H1 (cell line): ENCODE measurements around the gene ITIH1. TPM values are rescaled to one million over a fixed set of nuclear protein-coding genes. Genes with fewer than 3 reads are reported as not detected.

Source experiments
- CTCF ChIA-PET: fragments of 300-600 bp; sonication (Branson Sonifier 250); formaldehyde crosslinking; loops from one replicate; lab custom pipeline; 2021; ENCODE audit not compliant: partially characterized antibody; lab: Charles Lee
- POLR2A ChIA-PET: fragments of 300-600 bp; sonication (Branson Sonifier 250); formaldehyde crosslinking; loops from one replicate; lab custom pipeline; 2021; ENCODE audit warnings: inconsistent platforms; ENCODE audit not compliant: partially characterized antibody; lab: Charles Lee
- DNase-seq, 2 experiments: peaks; one replicate each; pipeline versions ENCODE4 v3.0.0 to v3.0.0-alpha.2; 2010 to 2022; ENCODE audit warnings: low spot score in 2 of 2, low read depth in 1 of 2, mixed read lengths in 1 of 2
- FAIRE-seq: peaks from 2 replicates; lab custom pipeline; 2011; peaks lifted over from hg19 to GRCh38; lab: Jason Lieb, UNC
- H2AFZ ChIP-seq: 2 replicates; pipeline ENCODE4 v1.8.1; 2012; ENCODE audit warnings: low read length, inconsistent platforms
- H2AK5ac ChIP-seq: 2 replicates; pipeline ENCODE4 v1.6.1; 2013; ENCODE audit warnings: low read depth, low read length
- H2BK120ac ChIP-seq: replicated peaks from 2 replicates; pipeline ENCODE3; 2013; ENCODE audit warnings: low read depth, low read length, inconsistent platforms
- H2BK12ac ChIP-seq: 2 replicates; pipeline ENCODE4 v1.6.1; 2013; ENCODE audit warnings: low read depth, low read length
- H2BK15ac ChIP-seq: 2 replicates; pipeline ENCODE4 v1.6.1; 2013; ENCODE audit warnings: low read length
- H2BK20ac ChIP-seq: 2 replicates; pipeline ENCODE4 v1.6.1; 2013; ENCODE audit warnings: low read length
- H2BK5ac ChIP-seq: 2 replicates; pipeline ENCODE4 v1.6.1; 2013; ENCODE audit warnings: low read depth, low read length
- H3K14ac ChIP-seq: 2 replicates; pipeline ENCODE4 v1.6.1; 2013; ENCODE audit warnings: inconsistent platforms; ENCODE audit not compliant: insufficient read length
- H3K18ac ChIP-seq: 2 replicates; pipeline ENCODE4 v1.6.1; 2013; ENCODE audit warnings: low read length; ENCODE audit errors: extremely low read depth
- H3K23ac ChIP-seq: 2 replicates; pipeline ENCODE4 v1.6.1; 2013; ENCODE audit warnings: inconsistent platforms; ENCODE audit not compliant: insufficient read length
- H3K23me2 ChIP-seq: 2 replicates; pipeline ENCODE4 v1.6.1; 2013; ENCODE audit warnings: low read depth, low read length
- H3K27ac ChIP-seq: 2 replicates; pipeline ENCODE4 v1.6.1; 2011; ENCODE audit warnings: low read depth, low read length, inconsistent platforms
- H3K27me3 ChIP-seq, 4 experiments: replicated peaks in 1 of 4; 1 replicate in 1 of 4; 2 replicates in 3 of 4; pipeline versions ENCODE4 v1.6.1 to v1.8.1; 2011 to 2013; ENCODE audit warnings: low read length in 3 of 4, mild to moderate bottlenecking in 3 of 4, inconsistent platforms in 2 of 4, mixed read lengths in 2 of 4, moderate library complexity in 1 of 4; ENCODE audit not compliant: control insufficient read depth in 3 of 4, insufficient read depth in 3 of 4; ENCODE audit errors: extremely low read depth in 1 of 4
- H3K36me3 ChIP-seq, 4 experiments: 2 replicates each; pipeline versions ENCODE4 v1.6.1 to v1.8.1; 2011 to 2013; ENCODE audit warnings: mild to moderate bottlenecking in 4 of 4, low read length in 3 of 4, moderate library complexity in 2 of 4, control low read depth in 1 of 4, inconsistent platforms in 1 of 4; ENCODE audit not compliant: insufficient read depth in 4 of 4, control insufficient read depth in 2 of 4
- H3K4ac ChIP-seq: replicated peaks from 2 replicates; pipeline ENCODE3; 2013; ENCODE audit warnings: low read length, low read depth, mixed read lengths, inconsistent platforms; ENCODE audit not compliant: insufficient read length
- H3K4me1 ChIP-seq, 4 experiments: replicated peaks in 1 of 4; 1 replicate in 1 of 4; 2 replicates in 3 of 4; pipeline versions ENCODE4 v1.6.1 to v1.8.1; 2011 to 2013; ENCODE audit warnings: low read length in 3 of 4, inconsistent platforms in 2 of 4, mixed read lengths in 1 of 4; ENCODE audit not compliant: insufficient read depth in 4 of 4, control insufficient read depth in 3 of 4
- H3K4me2 ChIP-seq, 2 experiments: 2 replicates each; pipeline versions ENCODE4 v1.6.1 to v1.8.1; 2011 to 2013; ENCODE audit warnings: low read depth in 2 of 2, low read length in 2 of 2, control low read depth in 1 of 2, inconsistent platforms in 1 of 2, mild to moderate bottlenecking in 1 of 2; ENCODE audit not compliant: insufficient read depth in 1 of 2
- H3K4me3 ChIP-seq, 4 experiments: fragments of 200-600, 300-600 bp in 1 of 4; sonication (generic), shearing (Covaris generic), sonication (Bioruptor Twin) in 1 of 4; 2 replicates each; pipeline versions ENCODE4 v1.5.1 to v1.8.1; 2011 to 2016; ENCODE audit warnings: low read length in 4 of 4, low read depth in 3 of 4, control low read depth in 2 of 4, inconsistent platforms in 2 of 4, mild to moderate bottlenecking in 2 of 4, mixed read lengths in 1 of 4, moderate library complexity in 1 of 4; ENCODE audit not compliant: insufficient read depth in 2 of 4; ENCODE audit errors: extremely low read depth in 1 of 4
- H3K56ac ChIP-seq: replicated peaks from 2 replicates; pipeline ENCODE3; 2013; ENCODE audit warnings: low read depth, mild to moderate bottlenecking, mixed read lengths, low read length, inconsistent platforms; ENCODE audit not compliant: insufficient read length
- H3K79me1 ChIP-seq: 2 replicates; pipeline ENCODE4 v1.6.1; 2013; ENCODE audit warnings: low read depth, low read length, control low read depth
- H3K79me2 ChIP-seq, 2 experiments: 2 replicates each; pipeline versions ENCODE4 v1.6.1 to v1.8.1; 2012 to 2013; ENCODE audit warnings: low read length in 2 of 2, mild to moderate bottlenecking in 2 of 2, inconsistent platforms in 1 of 2; ENCODE audit not compliant: insufficient read depth in 2 of 2, control insufficient read depth in 1 of 2
- H3K9ac ChIP-seq, 4 experiments: replicated peaks in 1 of 4; 1 replicate in 1 of 4; 2 replicates in 3 of 4; pipeline versions ENCODE4 v1.6.1 to v1.8.1; 2011 to 2013; ENCODE audit warnings: low read depth in 3 of 4, low read length in 3 of 4, control low read depth in 2 of 4, mild to moderate bottlenecking in 2 of 4, moderate library complexity in 2 of 4, inconsistent platforms in 1 of 4; ENCODE audit errors: extremely low read depth in 1 of 4
- H3K9me3 ChIP-seq, 2 experiments: 2 replicates each; pipeline versions ENCODE4 v1.6.1 to v1.8.1; 2012 to 2013; ENCODE audit warnings: mild to moderate bottlenecking in 2 of 2, moderate library complexity in 2 of 2, control low read depth in 1 of 2, inconsistent platforms in 1 of 2, low read depth in 1 of 2, low read length in 1 of 2, mixed read lengths in 1 of 2; ENCODE audit not compliant: insufficient read depth in 2 of 2
- H4K20me1 ChIP-seq, 2 experiments: replicated peaks in 1 of 2; 2 replicates each; pipeline versions ENCODE3 to v1.8.1; 2011 to 2013; ENCODE audit warnings: inconsistent platforms in 2 of 2, low read length in 2 of 2, mild to moderate bottlenecking in 1 of 2; ENCODE audit not compliant: insufficient read depth in 2 of 2, control insufficient read depth in 1 of 2
- H4K5ac ChIP-seq: 2 replicates; pipeline ENCODE4 v1.6.1; 2013; ENCODE audit warnings: low read length, low read depth, mixed read lengths, inconsistent platforms; ENCODE audit not compliant: insufficient read length
- H4K8ac ChIP-seq: 2 replicates; pipeline ENCODE4 v1.8.0; 2013; ENCODE audit warnings: mild to moderate bottlenecking, moderate library complexity, low read length, inconsistent platforms; ENCODE audit not compliant: insufficient read depth; ENCODE audit errors: extremely low read depth
- H4K91ac ChIP-seq: replicated peaks from 2 replicates; pipeline ENCODE3; 2013; ENCODE audit warnings: low read length, mixed read lengths, inconsistent platforms; ENCODE audit not compliant: insufficient read length
- CREB1 ChIP-seq: IDR thresholded peaks from 2 replicates; pipeline ENCODE4 v1.6.1; 2012; ENCODE audit warnings: inconsistent platforms
- GTF2F1 ChIP-seq: IDR thresholded peaks from 2 replicates; pipeline ENCODE4 v1.6.1; 2012; ENCODE audit warnings: low read depth, low read length, improper control_type of control experiment, borderline replicate concordance
- SUZ12 ChIP-seq: fragments of 200-600 bp; sonication (generic); IDR thresholded peaks from 2 replicates; pipeline ENCODE4 v1.6.1; 2012; ENCODE audit warnings: mild to moderate bottlenecking, inconsistent platforms, low read length, moderate library complexity, mixed read lengths
- WGBS, 2 experiments: shearing (Covaris generic) in 1 of 2; methylation state at CpG; one replicate each; pipeline versions ENCODE4 v1.1.6 to v1.1.7; 2013 to 2015; ENCODE audit warnings: low lambda C conversion rate in 2 of 2, mixed read lengths in 2 of 2, inconsistent platforms in 1 of 2, low coverage in 1 of 2, missing lambda C conversion rate in 1 of 2; ENCODE audit not compliant: insufficient replicate concordance in 2 of 2, insufficient coverage in 1 of 2, insufficient read length in 1 of 2; ENCODE audit errors: extremely low coverage in 1 of 2, missing lambda C conversion rate in 1 of 2; 5-methylcytosine and 5-hydroxymethylcytosine counted together
- polyA plus RNA-seq, 7 experiments: library from polyadenylated mRNA; depleted of rRNA in 3 of 7; stranded (reverse) in 5 of 7; unstranded in 2 of 7; fragments of >200 nt in 5 of 7; fragments of 200-250 nt in 2 of 7; gene quantifications; 1 replicate in 5 of 7; 2 replicates in 1 of 7; 4 replicates in 1 of 7; pipeline versions ENCODE4 v1.2.1 to v1.2.3, GENCODE V29; 2011 to 2013; ENCODE audit warnings: missing spikeins in 2 of 7, mixed read lengths in 2 of 7
- total RNA-seq: library from RNA; stranded (reverse); fragmentation: NEBNext Ultra II Directional; extraction: Animal tissue kit (Norgen Biotek cat#: 25700); gene quantifications from 2 replicates; pipeline ENCODE4 v1.2.1, GENCODE V29; 2021

The ITIH1 gene
- total and polyA plus RNA-seq, 2 of the 8 experiments (the other 6 are each of a cell fraction or from before 2014, with no cell fraction given) = not detected

DNA sequence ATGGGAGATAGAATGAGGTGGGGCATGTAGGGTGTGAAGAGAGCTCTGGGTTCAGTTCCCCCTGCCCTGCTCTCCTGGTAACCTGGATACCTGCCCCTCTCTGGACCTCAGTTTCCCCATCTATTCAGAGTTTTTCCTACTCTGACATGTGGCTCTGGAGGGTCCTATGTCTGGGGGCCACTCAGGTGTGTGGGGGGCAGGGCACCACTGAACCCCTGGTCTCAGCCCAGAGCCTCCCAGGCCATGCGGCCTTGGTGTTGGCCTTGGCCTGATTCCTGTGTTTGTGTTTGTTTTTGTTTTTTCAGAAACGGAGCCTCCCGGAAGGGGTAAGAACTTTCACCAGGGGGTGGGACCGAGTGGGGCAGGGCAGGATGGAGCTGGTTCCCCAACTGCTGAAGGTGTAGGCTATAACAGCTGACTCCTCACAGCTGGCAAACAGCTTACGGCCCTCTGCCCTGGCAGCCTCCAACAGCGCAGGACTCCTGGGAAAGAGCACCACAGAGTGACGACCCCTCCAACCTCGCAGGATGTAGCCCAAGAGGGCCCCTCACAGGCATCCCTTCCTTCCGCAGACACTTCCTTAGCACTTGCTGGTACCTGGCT is 18.0 kb downstream of the ITIH1 start:
- H3K36me3 ChIP-seq = no peaks in the 10 kb centered on the region
- no peaks in the 10 kb centered on the region for H3K23me2 ChIP-seq
- no peak overlapping the region for H4K8ac ChIP-seq
- H3K14ac ChIP-seq = no peak overlapping the region
- no peak overlapping the region for H3K4ac ChIP-seq
- H2AFZ ChIP-seq = no peak overlapping the region
- TF ChIP-seq SUZ12 = no peak
- TF ChIP-seq CREB1 = no peak
- TF ChIP-seq GTF2F1 = no peak
- ChIA-PET POLR2A (interaction anchor here (2.3 kb wide), 1 partner anchor 25 kb away, joined by 8 read pairs; the partner anchor contains the start of gene NEK4), CTCF (interaction anchor here (0.8 to 6.9 kb wide), 3 partner anchors 10 to 24 kb away, joined by 3 to 86 read pairs (median 13); no protein-coding TSS in a partner anchor)
- H2AK5ac ChIP-seq = no peak overlapping the region
- no peaks in the 10 kb centered on the region for H3K4me1 ChIP-seq
- DNase-seq (no peak), FAIRE-seq (no peak)
- H4K91ac ChIP-seq = no peak overlapping the region
- H4K5ac ChIP-seq = no peak overlapping the region
- H2BK15ac ChIP-seq = no peak overlapping the region
- no peaks in the 10 kb centered on the region for H3K9me3 ChIP-seq
- no peak overlapping the region for H3K56ac ChIP-seq
- H3K4me3 ChIP-seq = no peak overlapping the region
- H2BK120ac ChIP-seq = no peak overlapping the region
- no peak overlapping the region for H2BK20ac ChIP-seq
- no peaks in the 10 kb centered on the region for H3K79me2 ChIP-seq
- H3K23ac ChIP-seq = no peak overlapping the region
- no peaks in the 10 kb centered on the region for H3K27me3 ChIP-seq
- H3K27ac ChIP-seq = no peak overlapping the region
- H3K9ac ChIP-seq = no peak overlapping the region
- H4K20me1 ChIP-seq = no peaks in the 10 kb centered on the region
- H3K79me1 ChIP-seq = no peaks in the 10 kb centered on the region
- WGBS, 2 experiments = 77% methylated on average over 9 of the region's 9 CpGs; no CpG with 5 or more reads in 1 of the 2 experiments
- H3K4me2 ChIP-seq = no peak overlapping the region
- no peak overlapping the region for H2BK12ac ChIP-seq
- H3K18ac ChIP-seq = no peak overlapping the region
- H2BK5ac ChIP-seq = no peak overlapping the region
